ENCODE results near the gene ELAVL4.
A peak's percentile ranks its signal among the peaks of the same experiment; 100 is the strongest.

Gene ELAVL4

GRCh38 chr1:50180367-50180766, 71.6 kb downstream of the ELAVL4 start:
- DNase-seq, result no peak

DNA sequence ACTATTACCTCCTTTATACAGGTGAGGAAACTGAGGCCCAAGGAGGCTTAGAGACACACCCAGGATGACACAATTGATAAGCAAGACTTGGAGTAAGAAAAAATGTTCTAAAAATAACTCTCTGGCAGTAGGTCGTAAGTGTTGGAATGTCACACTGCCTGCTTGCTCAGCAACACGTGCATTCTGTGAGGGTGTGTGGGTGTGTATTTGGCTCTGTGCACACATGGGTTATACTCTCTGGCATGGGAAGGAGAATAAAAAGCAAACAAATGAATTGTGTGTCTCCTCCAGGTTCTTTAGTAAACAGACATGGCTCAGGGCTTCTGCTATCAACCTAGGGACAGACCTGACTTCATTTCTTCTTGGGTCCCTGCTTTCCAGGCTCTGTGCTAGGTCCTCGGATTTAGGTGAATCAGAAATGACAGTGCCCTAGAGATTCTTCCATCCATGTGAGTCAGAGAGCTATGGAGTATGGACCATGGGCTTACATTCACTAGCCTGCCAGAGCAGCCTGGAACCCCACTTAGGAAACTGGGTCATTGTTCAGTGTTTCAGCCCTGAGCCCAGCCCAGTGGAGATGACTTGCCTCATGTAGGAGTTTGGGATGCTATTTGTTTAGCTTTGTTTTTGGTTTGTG, 72.4 kb downstream of the ELAVL4 start:
- DNase-seq, result no peak

GRCh38 chr1:50183378-50184133, 74.8 kb downstream of the ELAVL4 start:
- DNase-seq, result no peak

DNA sequence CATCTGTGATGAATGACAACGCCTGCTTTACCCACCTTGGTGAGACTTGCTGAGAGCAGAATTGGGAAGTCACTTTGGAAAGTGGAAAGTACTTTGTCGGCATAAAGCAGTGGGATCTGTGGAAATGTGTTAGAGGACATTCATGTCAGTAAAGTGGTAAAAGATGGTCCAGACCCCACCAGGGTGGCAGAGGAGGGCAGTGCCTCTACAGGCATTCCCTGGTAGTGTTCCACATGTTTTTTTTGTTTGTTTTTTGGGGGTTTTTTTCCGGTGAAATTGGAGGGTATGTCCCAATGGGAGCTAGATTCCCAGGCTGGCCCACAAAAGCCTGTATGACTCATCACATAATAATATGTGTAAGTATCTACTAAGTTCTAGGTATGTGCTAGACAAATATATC, 80.6 kb downstream of the ELAVL4 start:
- DNase-seq, result no peak

DNA sequence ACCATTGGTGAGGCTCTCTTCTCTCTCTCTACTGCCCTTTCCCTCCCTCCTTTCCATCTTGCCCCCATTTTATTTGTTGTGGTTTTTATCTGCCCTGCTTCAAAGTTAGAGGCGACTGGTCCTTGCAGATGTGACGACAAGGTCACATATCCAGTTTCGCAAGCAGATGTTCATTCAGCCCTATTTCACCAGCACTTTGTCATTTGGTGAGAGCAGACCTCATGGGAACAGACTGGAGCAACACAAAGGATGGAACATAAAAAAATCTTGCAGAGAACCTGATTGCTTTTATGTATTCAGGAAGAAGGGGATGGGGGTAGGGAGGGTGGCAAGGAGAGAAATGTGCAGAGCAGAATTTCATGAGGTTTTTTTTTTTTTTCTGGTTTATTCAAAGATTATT, 84.3 kb downstream of the ELAVL4 start:
- no peak for DNase-seq

DNA sequence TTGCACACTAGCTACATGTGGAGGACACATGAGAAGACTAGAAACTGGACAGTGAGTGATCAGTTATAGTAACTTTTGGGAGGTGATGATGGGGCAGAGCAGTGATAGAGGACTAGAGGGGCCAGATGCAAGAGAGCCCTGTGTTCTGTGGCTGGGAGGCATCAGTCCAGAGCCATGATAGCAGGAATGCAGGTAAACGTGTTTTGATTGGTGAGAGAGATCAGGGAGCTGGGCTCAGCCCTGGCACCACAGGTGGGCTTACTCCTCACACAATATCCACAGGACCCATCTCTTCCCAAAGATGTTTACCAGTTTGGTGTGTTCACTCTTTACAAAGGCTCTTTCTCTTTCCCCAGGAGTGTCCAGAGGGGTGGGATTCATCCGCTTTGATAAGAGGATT, 86.5 kb downstream of the ELAVL4 start:
- DNase-seq, result no peak

DNA sequence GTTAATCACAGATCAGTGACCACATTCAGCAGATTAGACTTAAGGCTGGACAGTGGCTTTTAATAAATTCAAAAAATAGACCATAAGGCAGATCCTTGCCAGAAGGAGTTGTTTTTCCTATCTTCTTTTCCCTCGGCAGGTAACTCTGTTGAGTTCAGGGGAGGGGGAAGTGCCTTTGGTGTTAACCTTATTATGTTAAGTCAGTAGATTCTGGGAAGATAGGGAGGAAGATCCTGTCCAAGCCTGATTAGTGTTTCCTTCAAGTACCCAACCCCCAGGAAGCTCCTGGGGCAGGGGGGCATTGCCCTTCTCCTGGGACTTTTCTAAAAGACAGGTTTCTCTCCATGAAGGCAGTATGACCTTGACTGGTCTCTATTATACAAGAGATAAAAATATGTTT, 87.4 kb downstream of the ELAVL4 start:
- DNase-seq, result no peak

DNA sequence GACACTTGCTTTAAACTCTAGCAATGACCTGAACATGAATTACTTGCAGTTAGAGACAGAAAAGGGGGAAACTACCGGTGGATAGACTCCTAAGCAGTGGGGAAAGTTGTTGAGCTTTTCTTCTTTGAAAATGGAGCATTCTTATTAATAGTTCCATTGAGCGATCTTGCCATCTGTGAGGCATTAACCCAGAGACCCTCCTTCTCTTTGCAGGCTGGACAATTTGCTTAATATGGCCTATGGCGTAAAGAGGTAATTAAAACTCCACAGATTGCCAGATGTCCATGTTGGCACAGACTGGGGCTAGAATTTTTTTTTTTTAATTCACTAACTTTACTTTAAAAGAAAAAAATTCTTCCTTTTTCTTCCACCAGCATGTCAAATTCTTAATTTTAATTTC, 88.5 kb downstream of the ELAVL4 start:
- no peak for DNase-seq

DNA sequence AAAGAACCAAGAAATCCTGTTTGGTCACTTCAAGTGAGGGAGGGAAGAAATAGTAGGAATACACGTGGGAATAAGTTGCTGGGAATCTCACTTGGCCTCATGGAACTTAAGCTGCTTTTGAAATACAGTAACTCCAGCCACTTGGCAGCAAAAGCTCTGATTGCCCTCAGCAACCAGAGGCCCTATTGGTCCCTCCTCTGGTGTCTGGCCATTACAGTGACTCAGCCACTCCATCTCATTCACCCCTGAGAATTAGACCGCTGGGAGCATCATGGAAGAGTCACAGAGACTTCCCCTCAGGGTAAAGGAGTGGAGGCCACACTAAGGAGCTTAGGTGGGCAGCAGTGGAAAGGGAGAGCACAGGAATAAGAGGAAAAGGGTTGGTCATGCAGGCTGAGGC, 99.6 kb downstream of the ELAVL4 start:
- DNase-seq, result no peak

DNA sequence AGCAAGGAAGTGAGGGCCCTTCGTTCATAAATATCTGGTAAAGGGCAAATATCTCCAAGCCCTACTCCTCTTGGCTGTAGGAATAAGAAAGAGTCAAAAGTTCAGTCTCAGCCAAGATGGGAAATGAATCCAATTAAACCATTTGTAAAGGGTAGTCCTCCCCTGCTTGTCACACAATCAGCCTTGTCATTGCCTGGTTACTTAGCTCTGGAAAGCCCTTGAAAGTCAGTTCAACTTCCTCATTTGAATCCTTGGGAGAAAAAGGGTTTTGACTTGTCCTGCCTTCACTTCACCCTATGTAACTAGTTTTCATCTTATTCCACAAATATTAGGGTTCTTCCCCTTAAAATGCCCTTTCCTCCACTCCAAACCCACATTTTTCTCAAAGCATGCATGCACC, 100.0 kb downstream of the ELAVL4 start:
- DNase-seq, result no peak

DNA sequence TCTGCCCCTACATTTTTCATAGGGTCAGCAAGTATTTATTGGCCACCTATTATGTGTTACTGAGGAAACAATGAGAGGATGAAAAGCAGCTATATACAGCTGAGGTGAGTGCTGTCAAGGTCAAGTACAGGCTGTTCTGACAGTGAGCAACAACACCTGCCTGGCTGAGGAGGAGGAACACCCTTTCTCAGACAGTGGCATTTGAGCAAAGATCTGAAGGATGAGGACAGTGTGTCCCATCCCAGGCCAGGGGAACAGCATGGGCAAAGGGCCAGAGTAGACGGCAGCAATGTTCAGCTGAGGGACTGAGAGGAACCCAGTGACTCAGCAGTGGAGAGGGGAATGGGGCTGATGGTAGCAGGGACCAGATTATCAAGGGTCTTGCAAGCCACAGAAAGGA, 101.0 kb downstream of the ELAVL4 start:
- no peak for DNase-seq

DNA sequence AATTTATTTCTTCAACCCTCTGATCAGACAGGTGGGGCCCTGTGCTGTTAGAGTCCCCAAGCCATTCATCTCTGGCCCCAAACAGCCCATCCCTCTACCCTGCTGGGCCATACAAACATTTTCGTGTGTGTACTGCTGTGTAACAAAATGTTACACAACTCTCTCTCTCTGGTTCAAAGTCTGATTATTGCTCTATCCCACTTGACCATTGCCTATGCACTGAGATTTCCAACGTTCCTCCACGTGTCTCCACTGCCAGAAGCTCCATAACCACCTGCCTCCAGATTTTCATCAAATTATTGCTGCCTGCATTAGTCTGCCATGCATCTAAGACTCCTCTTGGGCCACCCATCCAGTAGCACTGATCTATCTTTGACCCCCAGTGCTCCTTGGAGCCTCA, 104.8 kb downstream of the ELAVL4 start:
- no peak for DNase-seq

- no peak for DNase-seq
Observed at GRCh38 chr1:50214717-50215116, 106.0 kb downstream of the ELAVL4 start.

- DNase-seq, result no peak
Observed at GRCh38 chr1:50218344-50219120, 109.8 kb downstream of the ELAVL4 start.

GRCh38 chr1:50228871-50229384, 120.2 kb downstream of the ELAVL4 start:
- no peak for DNase-seq

DNA sequence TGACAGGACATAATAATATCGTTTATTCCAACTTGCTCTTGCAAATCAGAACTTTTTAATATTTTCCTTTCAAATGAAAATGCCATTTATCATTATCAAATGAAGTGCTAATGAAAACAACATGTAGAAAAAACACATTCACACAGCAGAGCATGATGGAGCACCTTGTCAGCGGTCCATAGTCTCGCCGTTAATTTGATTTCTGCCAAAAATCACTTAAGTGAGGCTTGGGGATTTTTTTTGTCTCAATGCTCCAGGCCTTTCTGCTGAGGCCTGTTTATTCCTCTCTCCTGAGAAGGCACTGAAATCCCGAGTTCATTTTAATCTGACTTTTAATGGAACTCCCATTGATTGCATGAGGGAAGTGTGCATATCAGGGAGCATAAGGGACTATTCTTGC, 122.5 kb downstream of the ELAVL4 start:
- DNase-seq, result no peak

DNA sequence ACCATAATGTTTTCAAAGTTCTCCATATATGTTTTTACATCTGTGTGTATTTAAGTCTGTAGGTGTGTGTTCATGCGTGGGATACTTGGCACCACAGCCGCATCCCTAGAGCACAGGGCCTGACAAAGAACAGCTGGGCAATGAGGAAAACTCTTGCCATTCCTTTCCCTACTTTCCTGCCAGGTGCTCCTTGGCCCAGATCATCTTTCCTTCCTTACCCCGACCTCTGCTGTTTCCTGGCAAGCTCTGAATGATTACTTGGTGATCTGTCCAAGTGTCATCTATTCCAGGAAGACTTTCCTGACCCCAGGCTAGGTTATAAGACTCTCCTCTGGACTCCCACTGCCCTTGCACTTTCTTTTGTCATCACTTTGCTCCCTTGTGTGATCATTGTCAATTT, 123.6 kb downstream of the ELAVL4 start:
- DNase-seq, result no peak

GRCh38 chr1:50236656-50237055, 127.9 kb downstream of the ELAVL4 start:
- no peak for DNase-seq

- no peak for DNase-seq
Observed at GRCh38 chr1:50237056-50237455, 128.3 kb downstream of the ELAVL4 start.

DNA sequence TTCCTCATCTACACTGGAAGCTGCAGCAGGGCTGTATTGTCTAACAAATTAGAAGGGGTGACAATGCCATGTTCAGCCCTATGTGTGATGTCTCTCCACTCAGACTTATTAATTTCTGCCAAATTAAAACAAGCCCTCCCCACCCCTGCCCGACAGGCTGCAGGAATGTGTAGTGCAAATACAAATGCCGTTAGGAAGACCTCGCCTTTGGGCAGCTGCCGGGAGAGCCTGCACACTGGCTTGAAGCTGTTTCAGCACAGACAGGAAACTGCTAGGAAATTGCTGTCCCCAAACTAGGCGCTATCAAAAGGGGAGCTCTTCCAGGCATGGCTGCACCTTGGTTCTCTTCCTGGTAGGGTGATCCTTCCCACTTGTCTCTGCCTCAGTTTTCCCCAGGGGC, 135.2 kb downstream of the ELAVL4 start:
- DNase-seq, result peak; percentile 12

- no peak for DNase-seq
Observed at GRCh38 chr1:50246869-50247268, 138.1 kb downstream of the ELAVL4 start.

- peak; percentile 93 for DNase-seq
Observed at GRCh38 chr1:50251702-50252101, 143.0 kb downstream of the ELAVL4 start.

DNA sequence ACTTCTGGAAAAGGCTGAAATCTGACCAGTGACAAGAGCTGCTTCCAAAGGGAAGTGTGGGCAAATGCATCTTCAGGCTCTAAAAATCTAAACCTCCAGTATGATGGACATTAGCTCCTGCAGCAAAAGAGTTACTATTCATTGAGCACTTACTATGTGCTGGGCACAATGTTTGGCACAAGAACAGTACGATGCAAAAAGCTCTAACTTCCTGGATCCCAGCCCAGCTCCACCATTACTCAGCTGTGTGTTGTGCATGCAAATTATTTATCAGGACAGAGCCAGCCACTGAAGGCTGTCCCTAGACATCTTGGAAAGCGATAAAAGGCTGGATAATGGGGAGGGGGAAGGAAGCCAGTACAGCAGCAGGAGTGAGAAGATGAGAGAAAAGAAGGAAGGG, 143.5 kb downstream of the ELAVL4 start:
- peak; percentile 28 for DNase-seq

Measured in NCI-H526 treated with DMSO at 0.1 percent for 48 hours (cell line).